ENCODE data around the gene ALDH3B2. TPM values are rescaled to one million over a fixed set of nuclear protein-coding genes. Genes with fewer than 3 reads are reported as not detected.

ALDH3B2 gene
- total and polyA plus RNA-seq, 2 experiments from 2014 or later, result not detected

DNA sequence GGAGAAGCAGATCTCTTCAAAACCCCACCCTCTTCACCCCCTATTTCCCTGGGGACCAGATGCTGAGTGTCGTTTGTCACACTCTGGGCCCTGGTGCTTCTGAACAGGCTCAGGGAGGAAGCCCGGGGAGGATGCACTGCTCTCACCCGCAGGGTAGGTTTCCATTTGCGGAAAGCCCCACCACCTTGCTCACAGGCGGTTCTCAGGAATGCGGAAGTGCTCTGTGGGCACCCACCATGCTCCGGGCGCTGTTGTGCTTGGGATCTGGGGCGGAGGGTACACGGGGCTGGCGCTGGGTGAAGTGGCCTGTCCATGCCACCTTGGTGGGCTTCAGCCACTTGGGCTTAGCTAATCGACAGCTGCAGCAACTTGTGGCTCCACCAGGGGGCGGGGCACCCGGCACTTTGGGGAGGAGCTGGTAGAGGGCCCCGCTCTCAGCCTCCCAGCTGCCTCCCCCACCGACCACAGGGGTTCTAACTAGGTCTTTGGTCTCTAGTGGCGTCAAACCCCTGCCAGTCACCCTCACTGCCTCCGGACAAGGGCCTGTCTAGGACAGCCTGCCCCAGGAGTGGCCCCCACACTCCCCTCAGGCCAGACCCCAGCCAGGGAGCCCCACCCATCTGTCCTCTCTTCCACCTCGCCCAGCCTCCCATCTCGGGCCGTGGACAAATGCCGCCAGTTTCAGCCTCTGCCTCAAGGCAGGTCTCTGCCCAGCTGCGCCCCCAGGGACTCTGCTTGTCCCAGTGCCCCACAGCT lies 60.3 kb downstream of the ALDH3B2 start:
- H3K27ac ChIP-seq (ENCODE audit: low read depth), result no peak overlapping the region
- peak overlapping the region; percentile 26; the same call in 1 of the 3 replicates for H3K4me3 Mint-ChIP-seq
- H3K4me3 ChIP-seq, result peak overlapping the region; percentile 41

DNA sequence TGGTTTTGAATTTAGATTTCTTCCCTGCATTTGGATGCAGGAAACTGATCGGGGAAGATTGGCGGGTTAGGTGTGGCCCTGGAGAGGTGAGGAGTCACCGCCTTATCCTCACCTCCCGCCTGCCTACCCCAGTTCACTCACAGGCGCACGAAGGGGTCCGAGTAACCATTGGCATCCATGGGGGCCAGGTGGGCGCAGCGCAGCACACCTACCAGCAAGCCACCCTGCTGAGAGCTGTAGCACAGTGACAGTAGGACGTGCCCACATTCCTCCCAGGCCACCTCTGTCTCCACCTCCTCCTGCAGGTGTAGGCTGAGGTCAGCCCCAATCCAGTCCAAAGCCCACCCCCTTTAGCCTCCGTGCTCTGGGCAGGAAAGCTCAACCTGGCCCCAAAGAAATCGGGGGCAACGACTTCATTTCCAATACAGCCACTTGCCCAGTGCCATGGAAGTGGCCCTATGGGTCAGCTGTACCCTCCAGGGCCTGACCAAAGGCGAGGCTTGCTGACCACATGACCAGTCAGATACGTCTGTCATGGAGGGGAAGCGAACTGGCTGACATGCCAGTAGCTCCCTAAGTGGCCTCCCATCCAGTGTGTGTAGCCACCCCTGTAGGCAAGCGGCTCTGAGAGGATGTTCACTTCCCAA lies 61.0 kb downstream of the ALDH3B2 start:
- Histone ChIP-seq H4K20me1 (replicated peaks; ENCODE audit: insufficient read depth) (no peaks in the 10 kb centered on the region), H3K4me3 (peak overlapping the region; percentile 41), H3K27me3 (ENCODE audit: insufficient read depth) (peaks cover 32% of the 10 kb centered on the region), H3K9me2 (ENCODE audit: insufficient read depth) (no peaks in the 10 kb centered on the region), H2AFZ (no peak overlapping the region), H3K27ac (ENCODE audit: low read depth) (no peak overlapping the region), H3K79me2 (replicated peaks; ENCODE audit: insufficient read depth) (no peaks in the 10 kb centered on the region), H3K4me2 (peak overlapping the region; percentile 65; the same call in 1 of the 2 replicates), H3F3A (replicated peaks; ENCODE audit: low read depth) (peaks cover 3% of the 10 kb centered on the region; the same call in 1 of the 2 replicates), H3K4me1 (ENCODE audit: insufficient read depth) (peaks cover 32% of the 10 kb centered on the region), H3K36me3 (ENCODE audit: insufficient read depth) (no peaks in the 10 kb centered on the region)
- Mint-ChIP-seq H3K4me1 (peaks cover 35% of the 10 kb centered on the region), H3K4me3 (no peak overlapping the region), H3K27me3 (ENCODE audit: insufficient read depth, low read depth, poor library complexity) (peaks cover 41% of the 10 kb centered on the region), H3K27ac (no peak overlapping the region), H3K9me3 (no peaks in the 10 kb centered on the region; the same call in 1 of the 3 replicates), H3K36me3 (ENCODE audit: low read depth) (peaks cover 28% of the 10 kb centered on the region)
- DNase-seq (ENCODE audit: low spot score), result no peak
- no peak for ATAC-seq
- TF ChIP-seq ZNF114 (CRISPR knock-in tag; IDR thresholded peaks at IDR 0.05), result no peak
- TF ChIP-seq POLR2AphosphoS5 (IDR thresholded peaks at IDR 0.05; ENCODE audit: low read depth), result no peak
- no peak for TF ChIP-seq CREB1 (CRISPR knock-in tag; IDR thresholded peaks at IDR 0.05; ENCODE audit: low read depth)
- no peak for TF ChIP-seq STAT1 (IDR thresholded peaks at IDR 0.05; ENCODE audit: unreplicated experiment)
- TF ChIP-seq EZH2phosphoT487 (IDR thresholded peaks at IDR 0.05; ENCODE audit: unreplicated experiment), result no peak
- TF ChIP-seq JUNB (IDR thresholded peaks at IDR 0.05; ENCODE audit: unreplicated experiment), result no peak
- TF ChIP-seq EZH2 (IDR thresholded peaks at IDR 0.05; ENCODE audit: low read depth, unreplicated experiment), result no peak
- TF ChIP-seq ETS1 (IDR thresholded peaks at IDR 0.05), result no peak

More for the DNA sequence above, 60.3 kb downstream of the ALDH3B2 start:
- Histone ChIP-seq H3K4me2 (peak overlapping the region; percentile 65), H3K27me3 (ENCODE audit: insufficient read depth) (peaks cover 37% of the 10 kb centered on the region), H3K79me2 (replicated peaks; ENCODE audit: insufficient read depth) (no peaks in the 10 kb centered on the region), H3K9me2 (ENCODE audit: insufficient read depth) (no peaks in the 10 kb centered on the region), H3K36me3 (ENCODE audit: insufficient read depth) (no peaks in the 10 kb centered on the region), H4K20me1 (replicated peaks; ENCODE audit: insufficient read depth) (no peaks in the 10 kb centered on the region), H2AFZ (no peak overlapping the region), H3F3A (replicated peaks; ENCODE audit: low read depth) (peaks cover 3% of the 10 kb centered on the region; the same call in 1 of the 2 replicates), H3K4me1 (ENCODE audit: insufficient read depth) (peaks cover 32% of the 10 kb centered on the region)
- Mint-ChIP-seq H3K4me1 (peaks cover 37% of the 10 kb centered on the region), H3K9me3 (no peaks in the 10 kb centered on the region; the same call in 1 of the 3 replicates), H3K27me3 (ENCODE audit: insufficient read depth, low read depth, poor library complexity) (peaks cover 45% of the 10 kb centered on the region), H3K36me3 (ENCODE audit: low read depth) (peaks cover 23% of the 10 kb centered on the region), H3K27ac (no peak overlapping the region)
- ATAC-seq, result peak; percentile 54
- DNase-seq (ENCODE audit: low spot score), result peak; percentile 87
- TF ChIP-seq EZH2 (IDR thresholded peaks at IDR 0.05; ENCODE audit: low read depth, unreplicated experiment), result no peak
- TF ChIP-seq CTCF (conservative IDR thresholded peaks at IDR 0.05; ENCODE audit: low read depth in 2 of 2), result peak; percentile 65 to 73
